GM10266 (cell line): ENCODE data around the gene METTL6.

ENCODE experiments used
- DNase-seq: peaks from one replicate; pipeline ENCODE4 v3.0.0; 2012; ENCODE audit errors: extremely low spot score
- CTCF ChIP-seq: IDR thresholded peaks from 2 replicates; pipeline ENCODE4 v1.5.1; 2012; ENCODE audit warnings: mild to moderate bottlenecking, low read depth; ENCODE audit not compliant: control insufficient read depth, insufficient read depth; ENCODE audit errors: missing control alignments

Gene METTL6

GRCh38 chr3:15436246-15436645, 8.9 kb upstream of the METTL6 start:
- no peak for TF ChIP-seq CTCF
- no peak for DNase-seq

GRCh38 chr3:15434756-15435155, 7.4 kb upstream of the METTL6 start:
- DNase-seq = no peak

GRCh38 chr3:15433531-15433930, 6.2 kb upstream of the METTL6 start:
- no peak for DNase-seq
- TF ChIP-seq CTCF = no peak

More at GRCh38 chr3:15434756-15435155, 7.4 kb upstream of the METTL6 start:
- no peak for TF ChIP-seq CTCF

- DNase-seq = no peak
Measured at GRCh38 chr3:15431256-15431837, 4.0 kb upstream of the METTL6 start.

GRCh38 chr3:15430624-15431023, 3.3 kb upstream of the METTL6 start:
- TF ChIP-seq CTCF = no peak
- no peak for DNase-seq

More at GRCh38 chr3:15431256-15431837, 4.0 kb upstream of the METTL6 start:
- TF ChIP-seq CTCF = no peak

GRCh38 chr3:15429080-15429479, 1.7 kb upstream of the METTL6 start:
- no peak for TF ChIP-seq CTCF
- DNase-seq = no peak

- no peak for DNase-seq
- no peak for TF ChIP-seq CTCF
Measured at GRCh38 chr3:15428539-15428938, 1.2 kb upstream of the METTL6 start.
